Measurements from ENCODE around the gene SNX22. TPM values are rescaled to one million over a fixed set of nuclear protein-coding genes. Genes with fewer than 3 reads are reported as not detected.

The SNX22 gene
- total and polyA plus RNA-seq, 2 donors (not counting 1 experiment from before 2014, with no cell fraction given), result 0.17 TPM; not detected in 1

- H3K9ac ChIP-seq (ENCODE audit: insufficient read depth, low read length), result no peak overlapping the region
- no peak overlapping the region for H3K4me2 ChIP-seq (ENCODE audit: extremely low read depth, insufficient read depth, low read length)
- H3K27me3 ChIP-seq (ENCODE audit: control insufficient read depth, insufficient read depth, low read length), result no peaks in the 10 kb centered on the region
- H3K4me3 ChIP-seq (replicated peaks in 1 of 4; ENCODE audit: control extremely low read depth in 1 of 4, insufficient read depth in 1 of 4, low read depth in 3 of 4, low read length in 4 of 4), result no peak overlapping the region
- no peak for TF ChIP-seq EZH2 (IDR thresholded peaks at IDR 0.05; ENCODE audit: low read length, missing control alignments)
- no peak for TF ChIP-seq CTCF (conservative IDR thresholded peaks at IDR 0.05 in 1 of 2, IDR thresholded peaks at IDR 0.05 in 1 of 2; ENCODE audit: low read depth in 1 of 2, low read length in 2 of 2)
- H3K36me3 ChIP-seq (ENCODE audit: control insufficient read depth, insufficient read depth, low read length), result peaks cover 16% of the 10 kb centered on the region
- H2AFZ ChIP-seq (ENCODE audit: low read length), result no peak overlapping the region
- no peak for DNase-seq (ENCODE audit: low read depth in 2 of 2)
- no peaks in the 10 kb centered on the region for H3K9me3 ChIP-seq (ENCODE audit: control insufficient read depth, insufficient read depth, low read depth, low read length)
- H4K20me1 ChIP-seq (ENCODE audit: control insufficient read depth, extremely low read depth, insufficient read depth, low read length), result no peaks in the 10 kb centered on the region
- no peak overlapping the region for H3K27ac ChIP-seq (ENCODE audit: insufficient read depth, low read length)
- H3K79me2 ChIP-seq (ENCODE audit: control insufficient read depth, insufficient read depth, low read length), result no peaks in the 10 kb centered on the region
- H3K4me1 ChIP-seq (ENCODE audit: control insufficient read depth, extremely low read depth, insufficient read depth, low read length), result no peaks in the 10 kb centered on the region
Measured at GRCh38 chr15:64132217-64132616, 19.3 kb upstream of the SNX22 start.

GRCh38 chr15:64133623-64134344 lies 17.7 kb upstream of the SNX22 start:
- H3K79me2 ChIP-seq (ENCODE audit: control insufficient read depth, insufficient read depth, low read length), result no peaks in the 10 kb centered on the region
- H3K27ac ChIP-seq (ENCODE audit: insufficient read depth, low read length), result no peak overlapping the region
- no peak overlapping the region for H3K4me3 ChIP-seq (replicated peaks in 1 of 4; ENCODE audit: control extremely low read depth in 1 of 4, insufficient read depth in 1 of 4, low read depth in 3 of 4, low read length in 4 of 4)
- TF ChIP-seq CTCF (conservative IDR thresholded peaks at IDR 0.05 in 1 of 2, IDR thresholded peaks at IDR 0.05 in 1 of 2; ENCODE audit: low read depth in 1 of 2, low read length in 2 of 2) (no peak), EZH2 (IDR thresholded peaks at IDR 0.05; ENCODE audit: low read length, missing control alignments) (no peak)
- DNase-seq (ENCODE audit: low read depth in 2 of 2), result peak in 1 of 2 donors; percentile 9
- H3K36me3 ChIP-seq (ENCODE audit: control insufficient read depth, insufficient read depth, low read length), result peaks cover 22% of the 10 kb centered on the region
- no peaks in the 10 kb centered on the region for H3K9me3 ChIP-seq (ENCODE audit: control insufficient read depth, insufficient read depth, low read depth, low read length)
- no peak overlapping the region for H3K9ac ChIP-seq (ENCODE audit: insufficient read depth, low read length)
- no peak overlapping the region for H2AFZ ChIP-seq (ENCODE audit: low read length)
- no peaks in the 10 kb centered on the region for H3K27me3 ChIP-seq (ENCODE audit: control insufficient read depth, insufficient read depth, low read length)
- no peaks in the 10 kb centered on the region for H3K4me1 ChIP-seq (ENCODE audit: control insufficient read depth, extremely low read depth, insufficient read depth, low read length)
- H3K4me2 ChIP-seq (ENCODE audit: extremely low read depth, insufficient read depth, low read length), result no peak overlapping the region
- no peaks in the 10 kb centered on the region for H4K20me1 ChIP-seq (ENCODE audit: control insufficient read depth, extremely low read depth, insufficient read depth, low read length)

- no peak overlapping the region for H3K4me3 ChIP-seq (replicated peaks in 1 of 4; ENCODE audit: control extremely low read depth in 1 of 4, insufficient read depth in 1 of 4, low read depth in 3 of 4, low read length in 4 of 4)
- H3K4me1 ChIP-seq (ENCODE audit: control insufficient read depth, extremely low read depth, insufficient read depth, low read length), result no peaks in the 10 kb centered on the region
- no peaks in the 10 kb centered on the region for H3K27me3 ChIP-seq (ENCODE audit: control insufficient read depth, insufficient read depth, low read length)
- H3K9ac ChIP-seq (ENCODE audit: insufficient read depth, low read length), result no peak overlapping the region
- no peak overlapping the region for H2AFZ ChIP-seq (ENCODE audit: low read length)
- no peaks in the 10 kb centered on the region for H3K9me3 ChIP-seq (ENCODE audit: control insufficient read depth, insufficient read depth, low read depth, low read length)
- H3K36me3 ChIP-seq (ENCODE audit: control insufficient read depth, insufficient read depth, low read length), result peaks cover 23% of the 10 kb centered on the region
- H3K79me2 ChIP-seq (ENCODE audit: control insufficient read depth, insufficient read depth, low read length), result no peaks in the 10 kb centered on the region
- no peak overlapping the region for H3K4me2 ChIP-seq (ENCODE audit: extremely low read depth, insufficient read depth, low read length)
- peak; percentile 53 to 61 for DNase-seq (ENCODE audit: low read depth in 2 of 2)
- TF ChIP-seq EZH2 (IDR thresholded peaks at IDR 0.05; ENCODE audit: low read length, missing control alignments) (no peak), CTCF (conservative IDR thresholded peaks at IDR 0.05 in 1 of 2, IDR thresholded peaks at IDR 0.05 in 1 of 2; ENCODE audit: low read depth in 1 of 2, low read length in 2 of 2) (no peak)
- no peaks in the 10 kb centered on the region for H4K20me1 ChIP-seq (ENCODE audit: control insufficient read depth, extremely low read depth, insufficient read depth, low read length)
- H3K27ac ChIP-seq (ENCODE audit: insufficient read depth, low read length), result no peak overlapping the region
Measured at GRCh38 chr15:64134345-64134829, 17.1 kb upstream of the SNX22 start.
